HG03565 (cell line): ENCODE measurements around the gene SEC16A.

Experiments
- ATAC-seq: cut with Tn5 transposase; IDR thresholded peaks from one replicate; pipeline ENCODE4 v1.9.1; 2021; ENCODE audit warnings: mild to moderate bottlenecking, moderate library complexity; ENCODE audit not compliant: unreplicated experiment

SEC16A gene

DNA sequence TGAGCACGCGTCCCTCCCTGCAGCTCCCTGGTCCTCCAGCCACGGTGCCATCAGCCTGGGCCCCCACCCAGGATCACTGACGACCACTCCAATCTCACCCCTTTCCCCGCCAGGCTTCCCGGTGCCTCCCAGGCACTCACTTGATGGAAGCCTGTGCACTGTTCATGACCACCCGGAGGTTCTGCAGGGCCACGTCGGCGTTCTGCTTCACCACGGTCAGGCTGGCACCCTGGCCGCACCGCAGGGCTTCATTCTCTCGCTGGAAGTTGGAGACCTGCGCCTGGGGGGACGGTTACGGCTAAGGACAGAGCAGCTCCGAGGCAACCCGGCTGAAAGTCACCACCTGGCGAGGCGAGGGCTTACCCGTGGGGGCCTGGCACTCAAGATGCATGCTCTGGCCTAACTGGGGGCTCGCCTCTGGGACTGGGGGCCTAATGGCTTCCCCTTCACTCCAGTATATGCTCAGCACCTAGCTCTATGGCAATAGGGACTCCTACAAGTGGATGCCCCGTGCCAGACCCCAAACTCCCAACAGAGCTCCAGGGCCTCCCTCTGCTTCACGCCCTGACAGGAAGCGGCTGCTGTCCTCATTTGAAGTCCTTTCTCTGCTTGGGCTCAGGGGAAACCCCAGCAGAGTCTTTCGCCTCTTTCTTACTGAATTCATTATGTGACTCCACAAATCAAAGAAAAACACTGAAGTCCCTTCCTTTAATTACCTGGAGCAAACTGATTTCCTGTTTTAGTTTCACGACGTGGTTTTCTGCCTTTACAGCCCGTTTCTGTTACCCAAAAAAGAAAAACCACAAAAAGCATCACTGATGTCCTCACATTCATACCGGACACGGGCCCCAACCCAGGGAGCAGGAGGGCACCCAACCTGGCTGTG lies 78.7 kb downstream of the SEC16A start:
- no peak for ATAC-seq

DNA sequence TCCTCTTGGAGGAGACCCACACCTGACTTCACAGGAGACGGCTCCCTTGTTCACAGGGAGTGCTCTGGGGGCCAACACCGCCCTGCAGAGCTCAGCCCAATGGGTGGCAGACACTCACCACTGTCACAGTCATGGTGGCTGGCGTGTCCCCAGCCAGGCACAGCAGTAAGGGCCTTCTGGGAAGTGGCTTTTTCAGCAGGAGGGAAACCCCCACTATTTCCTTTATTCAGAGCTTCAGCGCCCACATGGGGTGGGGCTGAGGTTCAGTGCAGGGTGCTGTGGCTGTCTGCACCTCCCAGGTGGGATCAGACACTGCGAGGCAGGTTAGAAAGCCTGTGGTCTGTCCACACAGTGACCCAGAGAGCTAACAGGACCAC lies 79.3 kb downstream of the SEC16A start:
- ATAC-seq: no peak

DNA sequence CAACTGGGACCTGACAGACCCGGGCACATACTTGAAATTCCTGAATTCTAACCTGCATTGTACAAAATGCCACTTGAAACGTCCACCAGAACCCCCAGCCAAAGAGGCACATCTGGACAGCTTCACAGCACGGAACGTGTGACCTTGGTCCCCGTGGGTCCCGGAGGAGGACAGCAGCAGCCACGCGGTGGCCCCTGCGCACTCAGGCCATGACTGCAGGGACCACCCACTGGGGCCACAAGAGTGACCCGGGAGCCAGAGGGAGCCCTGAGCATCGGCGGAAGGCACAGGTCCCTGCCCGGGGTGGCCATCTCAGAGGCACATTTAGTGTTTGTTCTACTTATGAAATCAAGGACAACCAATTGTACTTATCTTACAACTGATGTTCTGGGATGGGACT lies 80.8 kb downstream of the SEC16A start:
- no peak for ATAC-seq

DNA sequence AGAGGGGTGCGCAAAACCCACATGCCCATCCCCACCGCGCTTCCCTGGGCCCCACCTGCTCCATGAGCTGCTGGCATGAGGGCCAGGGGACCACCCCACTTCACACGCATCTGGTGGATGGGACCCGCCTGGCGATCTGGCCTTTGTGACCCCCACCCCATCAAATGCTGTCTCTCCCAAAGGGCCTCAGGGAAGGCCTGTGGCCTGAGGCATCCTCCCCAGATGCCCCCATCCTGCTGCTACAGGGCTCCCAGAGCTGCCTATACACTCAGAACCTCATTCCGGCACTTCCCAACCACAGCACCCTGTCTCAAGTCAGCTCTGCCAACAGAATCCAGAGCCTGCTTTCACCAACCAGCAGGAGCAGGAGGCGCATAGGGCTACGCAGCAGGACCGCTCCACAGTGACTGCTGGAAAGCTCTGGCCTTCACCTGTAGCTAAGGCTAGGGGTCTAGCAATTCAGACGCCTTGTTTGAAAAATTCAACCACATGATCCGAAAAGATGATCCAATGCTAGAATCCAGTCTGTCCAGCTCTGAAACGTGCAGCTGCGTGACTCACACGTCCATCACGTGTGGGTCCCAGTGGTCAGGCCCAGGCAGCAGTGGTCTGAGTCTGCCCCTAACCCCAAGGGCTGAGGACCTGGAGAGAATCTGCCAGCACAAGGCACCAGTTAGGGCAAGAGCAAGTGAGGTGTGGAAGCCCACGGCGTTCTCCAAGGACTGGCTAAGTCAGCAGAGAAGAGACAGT lies 81.5 kb downstream of the SEC16A start:
- no peak for ATAC-seq

DNA sequence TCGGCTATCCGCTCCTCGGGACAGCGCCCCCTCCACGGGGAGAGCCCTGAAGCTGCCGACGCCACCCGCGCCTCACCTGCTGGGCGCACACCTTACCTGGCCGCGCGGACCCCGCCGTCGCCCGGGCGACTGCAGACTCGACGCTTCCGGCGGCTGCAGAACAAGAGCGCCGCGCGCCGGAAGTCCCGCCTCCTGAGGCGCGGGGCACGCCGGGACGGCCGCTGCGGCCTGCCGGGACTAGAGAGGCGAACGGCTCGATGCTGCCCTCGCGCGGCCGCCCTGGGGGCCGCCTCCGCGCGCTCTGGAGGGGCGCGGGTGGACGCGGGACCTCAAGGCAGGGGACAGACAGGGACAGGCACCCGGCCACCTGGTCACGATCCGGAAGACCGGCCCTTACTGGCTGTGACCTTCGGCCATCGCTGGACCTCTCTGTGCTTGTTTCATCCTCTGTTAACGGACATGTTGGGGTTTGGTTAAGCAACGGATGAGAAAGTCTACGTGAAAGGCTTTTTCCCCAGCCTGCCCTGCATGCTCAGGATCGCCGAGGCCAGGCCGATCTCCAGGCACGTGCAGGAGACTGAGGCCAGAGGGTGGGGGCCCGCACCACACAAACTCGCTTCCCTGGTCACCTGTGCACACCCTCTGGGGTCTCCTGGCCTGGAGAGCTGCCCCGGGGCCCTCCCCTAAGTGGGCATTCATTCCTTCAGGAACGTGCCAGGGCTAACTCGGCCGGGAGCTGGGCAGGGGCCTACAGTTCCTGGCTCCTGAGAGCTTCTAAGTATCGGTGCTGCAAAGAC lies 82.6 kb downstream of the SEC16A start, which contains the start of gene SNAPC4:
TSS of gene SNAPC4 (minus strand) at position 133 of the 797 bp plus-strand sequence. CDS start 1,742 bp downstream, outside the sequence.
- peak; percentile 75 for ATAC-seq

DNA sequence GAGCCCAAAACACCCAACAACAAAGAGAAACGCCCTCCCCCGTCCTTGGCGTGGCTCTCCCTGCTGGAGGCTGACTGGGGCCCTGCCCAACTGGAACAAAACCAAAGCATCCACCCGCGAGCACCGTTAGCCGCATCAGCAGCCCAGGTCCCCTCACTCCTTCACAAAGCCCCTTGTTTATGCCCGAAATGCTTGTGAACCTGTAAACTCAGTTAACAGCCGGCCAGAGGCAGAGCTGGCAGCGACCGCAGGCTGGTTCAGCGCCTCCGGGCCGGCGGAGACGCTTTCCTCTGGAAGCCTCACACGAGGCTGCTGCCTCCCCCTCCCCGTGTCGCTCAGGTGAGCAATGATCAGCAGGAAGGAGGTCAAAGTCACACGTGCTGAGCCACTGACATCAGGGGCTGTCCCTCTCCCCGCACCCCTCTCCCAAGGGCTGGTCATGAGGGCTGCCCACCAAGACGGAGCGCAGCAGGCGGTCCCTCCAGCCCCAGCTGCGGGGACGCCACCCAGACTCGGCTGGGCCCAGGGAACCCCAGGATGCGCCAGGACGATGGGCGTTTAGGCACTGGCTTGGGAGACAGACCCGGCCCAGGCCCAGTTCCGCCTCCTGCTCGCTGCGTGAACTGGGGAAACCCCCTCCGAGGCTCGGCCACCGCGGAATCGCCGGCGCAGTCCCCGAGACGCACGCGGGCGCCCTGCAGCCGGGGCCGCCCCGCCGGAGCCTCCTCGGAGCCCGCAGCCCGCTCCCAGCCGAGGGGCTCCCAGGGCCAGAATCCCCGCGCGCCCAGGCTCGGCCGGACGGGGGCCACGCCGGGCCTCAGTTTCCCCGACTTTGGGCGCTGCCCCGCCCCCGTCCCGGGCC lies 83.4 kb downstream of the SEC16A start:
- ATAC-seq: peak; percentile 12

DNA sequence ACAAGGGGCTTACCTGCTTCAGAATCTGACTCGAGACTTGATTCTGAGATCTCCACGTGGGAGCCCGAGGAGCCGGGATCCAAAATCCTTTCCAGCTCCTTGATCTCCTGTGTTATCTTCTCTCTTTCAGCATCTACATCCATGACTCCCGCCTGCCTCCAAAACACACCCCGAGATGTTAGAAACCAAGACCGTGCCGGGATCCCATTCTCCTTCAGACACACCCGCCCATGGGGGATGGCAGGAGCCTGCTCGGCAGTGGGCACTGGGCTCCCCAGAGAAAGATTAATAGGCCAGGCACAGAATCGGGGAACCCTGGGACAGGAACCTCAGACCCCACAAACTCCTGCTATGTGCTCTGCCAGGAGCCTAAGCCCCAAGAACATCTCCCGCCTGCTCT lies 84.6 kb downstream of the SEC16A start:
- ATAC-seq: no peak

DNA sequence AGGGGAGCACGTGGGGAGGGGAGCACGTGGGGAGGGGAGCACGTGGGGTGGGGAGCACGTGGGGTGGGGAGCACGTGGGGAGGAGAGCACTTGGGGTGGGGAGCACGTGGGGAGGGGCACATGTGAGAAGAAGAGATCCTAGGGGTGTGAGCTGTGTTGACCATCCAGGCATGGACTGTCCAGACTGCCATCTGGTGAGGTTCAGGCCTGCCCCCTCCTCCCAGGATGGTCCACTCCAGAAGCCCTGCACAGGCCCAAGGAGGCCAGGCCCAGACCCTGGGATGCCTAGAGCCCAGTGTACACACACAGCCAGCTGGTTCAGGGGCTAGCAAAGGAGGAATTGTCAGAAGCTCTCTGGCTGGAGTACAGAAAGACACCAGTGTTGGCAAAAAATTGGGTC lies 85.2 kb downstream of the SEC16A start:
- ATAC-seq: no peak

DNA sequence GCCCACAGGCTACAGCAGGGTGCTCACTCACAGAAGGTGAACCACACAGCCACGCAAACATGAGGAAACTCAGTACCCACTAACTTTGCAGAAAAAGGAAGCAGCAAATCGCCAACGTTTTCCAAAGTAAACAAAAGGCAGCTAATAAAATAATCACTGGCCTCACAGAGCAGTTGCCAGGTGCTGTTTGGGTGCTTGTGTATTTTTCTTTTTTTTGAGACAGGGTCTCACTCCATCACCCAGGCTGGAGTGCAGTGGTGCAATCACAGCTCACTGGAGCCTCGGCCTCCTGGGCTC lies 86.7 kb downstream of the SEC16A start:
- ATAC-seq: no peak

DNA sequence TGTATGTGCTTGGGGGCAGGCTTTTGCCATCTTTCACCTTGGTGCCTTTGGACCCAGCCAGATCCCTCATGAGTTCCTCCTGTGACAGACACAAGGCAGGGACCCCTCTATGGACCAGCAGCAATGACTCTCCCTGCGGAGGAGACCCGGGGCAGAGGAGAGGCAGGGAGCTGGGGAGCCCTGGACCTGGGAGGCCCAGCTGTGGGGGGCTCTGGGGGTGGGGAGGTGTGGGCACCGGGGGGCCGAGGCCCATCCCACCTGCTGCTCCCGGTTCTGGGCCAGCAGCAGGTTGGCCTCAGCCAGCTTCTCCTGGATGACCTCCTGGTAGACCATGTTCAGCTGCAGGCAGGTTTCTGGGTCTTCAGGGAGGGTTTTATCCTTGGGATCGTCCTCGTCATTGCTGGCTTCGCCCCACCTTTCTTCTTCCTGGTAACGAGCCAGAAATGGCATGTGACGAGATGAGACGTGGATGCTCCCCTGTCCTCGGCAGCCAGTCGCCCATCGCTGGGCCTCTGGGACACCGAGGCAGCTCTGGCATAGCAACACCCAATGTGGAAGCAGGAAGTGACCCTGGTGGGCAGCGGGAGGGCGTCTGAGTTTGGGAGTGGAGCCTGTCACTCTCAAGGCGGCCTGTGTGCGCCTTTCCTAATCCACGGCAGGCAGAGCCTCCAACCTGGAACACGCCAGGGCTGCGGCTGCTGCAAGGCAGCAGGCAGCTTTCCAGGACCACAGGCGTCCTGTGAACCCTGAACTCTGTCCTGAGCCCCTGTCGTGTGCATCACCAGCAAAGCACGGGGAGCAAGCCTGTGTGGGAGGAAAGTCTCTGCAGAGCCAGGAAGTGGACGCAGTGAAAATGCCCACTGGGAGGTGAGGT lies 87.3 kb downstream of the SEC16A start:
- ATAC-seq: no peak

DNA sequence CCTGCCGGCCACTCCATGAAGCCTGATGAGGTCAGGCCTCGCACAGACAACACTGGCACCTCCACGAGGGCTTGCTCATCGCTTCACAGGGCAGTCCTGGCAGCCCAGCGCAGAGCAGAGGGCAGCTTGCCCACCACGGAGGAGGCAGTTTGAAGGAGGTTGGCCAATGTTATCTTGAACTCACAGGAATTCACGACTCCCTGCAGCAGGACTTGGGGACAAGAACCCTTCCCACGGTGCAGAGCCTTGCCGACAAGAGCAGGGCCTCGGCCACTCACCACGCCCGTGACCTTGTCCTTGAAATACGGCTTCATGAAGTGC lies 87.9 kb downstream of the SEC16A start:
- ATAC-seq: no peak

DNA sequence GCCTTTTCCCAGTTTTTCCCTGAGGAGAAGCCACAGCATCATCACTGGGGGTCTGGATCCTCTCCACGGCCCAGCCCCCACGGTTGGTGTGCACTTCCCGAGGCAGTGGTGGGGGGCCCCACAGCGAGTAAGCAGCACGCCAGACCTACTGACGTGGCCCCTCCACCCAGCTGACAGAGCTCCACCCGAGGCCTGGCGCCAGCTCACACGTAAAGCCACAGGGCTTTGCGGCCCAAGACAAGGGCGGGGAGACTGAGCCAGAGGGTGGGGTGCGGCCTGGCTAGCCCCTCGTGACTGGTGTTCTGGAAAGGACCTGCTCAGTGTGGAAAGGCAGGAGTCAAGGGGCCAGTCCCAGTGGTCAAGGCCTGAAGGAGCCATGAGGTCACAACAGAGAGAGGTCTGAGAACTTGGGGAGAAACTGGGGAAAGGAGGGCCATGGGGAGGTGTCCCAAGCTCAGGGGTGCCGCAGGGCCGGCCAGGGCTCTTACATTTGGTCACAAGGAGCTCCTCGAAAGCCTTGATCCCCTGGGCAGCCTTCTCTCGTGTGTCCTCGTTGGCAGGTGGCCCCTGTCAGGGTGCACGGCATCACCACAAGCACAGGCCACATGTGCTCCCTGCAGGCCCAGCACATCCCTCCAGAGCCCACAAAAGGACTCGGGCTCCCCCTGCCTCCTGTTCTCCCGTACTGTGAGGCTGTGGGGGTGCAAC lies 88.4 kb downstream of the SEC16A start:
- no peak for ATAC-seq

DNA sequence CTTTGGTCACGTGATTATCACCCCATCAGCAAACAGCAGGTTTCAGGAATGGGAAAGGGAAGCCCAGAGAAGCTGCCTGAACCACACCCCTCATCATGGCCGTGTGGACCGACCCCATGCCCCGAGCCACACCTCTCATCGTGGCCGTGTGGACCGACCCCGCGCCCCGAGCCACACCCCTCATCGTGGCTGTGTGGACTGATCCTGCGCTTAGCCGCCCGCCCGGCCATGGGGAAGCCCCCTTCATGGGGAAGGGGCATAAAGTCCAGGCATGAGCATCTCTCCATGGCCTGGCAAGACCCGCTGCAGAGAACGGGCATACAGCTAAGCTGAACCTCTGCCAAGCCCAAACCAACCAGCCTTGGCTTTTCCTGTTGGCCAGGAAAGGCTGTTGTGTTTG lies 89.3 kb downstream of the SEC16A start:
- ATAC-seq: no peak

DNA sequence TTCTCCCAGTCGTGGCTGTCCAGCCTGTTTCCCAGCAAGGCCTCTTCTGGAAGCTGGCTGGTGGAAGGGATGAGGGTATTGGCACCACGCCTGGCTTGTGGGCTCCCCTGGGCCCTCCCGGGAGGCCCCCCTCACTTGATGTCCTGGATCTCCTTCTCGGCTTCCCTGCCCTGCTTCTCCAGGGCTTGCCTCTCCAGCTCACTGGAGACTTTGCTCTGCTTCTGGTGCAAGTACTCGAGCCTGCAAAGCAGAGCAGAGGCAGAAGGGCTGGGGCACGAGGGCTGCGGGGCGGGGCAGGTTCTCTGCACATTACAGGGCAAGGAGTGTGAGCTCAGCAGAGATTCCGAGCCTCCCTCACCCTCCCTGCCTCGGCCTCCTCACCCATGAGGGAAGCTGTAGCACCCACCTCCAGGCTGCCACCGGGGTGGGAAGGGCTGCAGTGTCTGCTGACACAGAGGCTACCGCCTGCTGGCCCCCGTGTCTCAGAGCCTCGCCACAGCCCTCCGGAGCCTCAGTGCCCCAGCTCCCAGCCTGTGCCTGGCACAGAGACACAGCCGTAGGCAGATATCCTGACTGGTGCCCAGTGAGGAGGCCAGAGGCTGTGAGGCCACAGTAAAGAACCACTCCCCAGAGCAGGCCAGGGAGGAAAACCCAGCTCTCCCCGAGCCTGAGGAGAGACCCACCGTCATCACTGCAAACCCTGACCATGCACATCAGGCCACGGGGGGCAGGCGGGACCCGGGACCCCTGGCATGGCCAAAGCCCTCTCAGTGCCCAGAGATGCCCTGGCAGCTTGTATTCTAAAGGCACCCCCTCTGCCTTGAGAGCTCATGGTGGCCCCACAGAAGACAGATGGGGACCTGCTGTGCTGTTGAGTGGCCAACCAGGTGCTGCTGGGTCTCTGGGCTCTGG lies 90.0 kb downstream of the SEC16A start:
- ATAC-seq: no peak

DNA sequence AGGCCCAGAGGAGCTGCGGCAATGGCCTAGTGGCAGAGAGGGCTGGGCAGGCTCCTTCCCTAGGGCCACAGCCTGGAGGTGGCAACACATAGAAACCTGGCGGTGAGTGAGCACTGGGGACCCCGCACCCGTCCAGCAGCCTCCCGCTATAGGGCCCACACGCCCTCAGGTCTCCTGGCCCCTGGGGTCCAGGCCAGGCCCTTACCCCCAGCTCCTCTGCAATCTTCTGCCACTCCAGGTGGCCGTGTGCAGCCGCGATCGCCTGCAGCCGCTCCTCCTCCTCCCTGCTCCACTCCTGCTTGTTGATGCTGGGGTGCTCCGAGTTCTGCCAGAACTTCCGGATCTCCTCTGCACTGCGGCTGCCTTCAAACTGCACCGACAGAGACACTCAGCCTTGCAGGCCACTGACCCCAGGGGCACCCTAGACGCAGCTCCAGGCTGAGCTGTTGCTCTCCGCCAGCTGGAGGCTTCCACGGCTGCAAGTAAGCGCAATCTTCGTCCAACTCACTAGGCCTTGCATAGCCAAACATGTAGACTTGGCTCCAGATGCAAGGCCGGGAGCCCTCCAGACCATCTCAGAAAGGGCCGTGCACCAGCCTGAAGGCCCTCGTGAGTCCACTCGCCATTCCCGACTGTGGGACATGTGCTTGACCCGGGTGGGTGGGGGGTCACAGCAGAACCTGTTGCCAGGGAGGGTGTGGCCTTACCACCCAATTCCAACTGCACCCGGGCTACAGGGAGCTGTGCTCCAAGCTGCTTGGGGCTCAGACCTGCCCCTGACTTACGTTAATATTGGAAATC lies 90.9 kb downstream of the SEC16A start:
- ATAC-seq: no peak
